H1 (cell line): ENCODE measurements around the gene FAS.

ENCODE experiments used
- BACH1 ChIP-seq: IDR thresholded peaks from 2 replicates; pipeline ENCODE4 v1.6.1; 2012; ENCODE audit warnings: low read length, improper control_type of control experiment
- BCL11A ChIP-seq, 2 experiments: IDR thresholded peaks; one replicate each; pipeline ENCODE4 v1.6.1; 2011; ENCODE audit warnings: low read depth in 2 of 2, low read length in 2 of 2, mild to moderate bottlenecking in 2 of 2
- BRCA1 ChIP-seq: IDR thresholded peaks from 2 replicates; pipeline ENCODE4 v1.6.1; 2012; ENCODE audit warnings: low read depth, low read length, improper control_type of control experiment
- CHD1 ChIP-seq: IDR thresholded peaks from 2 replicates; pipeline ENCODE4 v1.6.1; 2012; ENCODE audit warnings: low read depth, low read length, improper control_type of control experiment
- EGR1 ChIP-seq: IDR thresholded peaks from 2 replicates; pipeline ENCODE4 v1.6.1; 2011; ENCODE audit warnings: low read depth, low read length, borderline replicate concordance
- EP300 ChIP-seq, 2 experiments: IDR thresholded peaks; 1 replicate in 1 of 2; 2 replicates in 1 of 2; pipeline ENCODE4 v1.6.1; 2011 to 2012; ENCODE audit warnings: low read depth in 2 of 2, low read length in 2 of 2, mild to moderate bottlenecking in 2 of 2, borderline replicate concordance in 1 of 2, inconsistent platforms in 1 of 2, moderate library complexity in 1 of 2
- EZH2 ChIP-seq: fragments of 200-600 bp; sonication (generic); IDR thresholded peaks from 2 replicates; pipeline ENCODE4 v1.7.1; 2012; ENCODE audit warnings: low read depth, mild to moderate bottlenecking, moderate library complexity, low read length, inconsistent platforms; ENCODE audit not compliant: severe bottlenecking
- KDM5A ChIP-seq: fragments of 200-600 bp; IDR thresholded peaks from 2 replicates; pipeline ENCODE4 v1.7.1; 2012; ENCODE audit warnings: mild to moderate bottlenecking, low read length, inconsistent platforms, mixed read lengths
- NANOG ChIP-seq: IDR thresholded peaks from 2 replicates; pipeline ENCODE4 v1.6.1; 2011; ENCODE audit warnings: low read length, low read depth, mild to moderate bottlenecking, inconsistent platforms; ENCODE audit not compliant: insufficient read depth, poor library complexity, severe bottlenecking
- RXRA ChIP-seq: IDR thresholded peaks from 2 replicates; pipeline ENCODE4 v1.6.1; 2011; ENCODE audit warnings: low read depth, mild to moderate bottlenecking, low read length, moderate library complexity; ENCODE audit not compliant: insufficient read depth
- SP1 ChIP-seq: IDR thresholded peaks from 2 replicates; pipeline ENCODE4 v1.6.1; 2011; ENCODE audit warnings: low read depth, low read length
- TAF1 ChIP-seq: IDR thresholded peaks from 2 replicates; pipeline ENCODE4 v1.6.1; 2011; ENCODE audit warnings: mild to moderate bottlenecking, low read depth, low read length
- TF ChIP-seq, protein P1 (sequence below), 3 experiments: IDR thresholded peaks; 1 replicate in 2 of 3; 2 replicates in 1 of 3; pipeline versions ENCODE4 v1.5.1 to v1.6.1; 2011; ENCODE audit warnings: low read length in 3 of 3, mild to moderate bottlenecking in 3 of 3, inconsistent platforms in 2 of 3, low read depth in 1 of 3, moderate library complexity in 1 of 3; ENCODE audit not compliant: insufficient read depth in 1 of 3; ENCODE audit errors: control extremely low read depth in 1 of 3

DNA sequence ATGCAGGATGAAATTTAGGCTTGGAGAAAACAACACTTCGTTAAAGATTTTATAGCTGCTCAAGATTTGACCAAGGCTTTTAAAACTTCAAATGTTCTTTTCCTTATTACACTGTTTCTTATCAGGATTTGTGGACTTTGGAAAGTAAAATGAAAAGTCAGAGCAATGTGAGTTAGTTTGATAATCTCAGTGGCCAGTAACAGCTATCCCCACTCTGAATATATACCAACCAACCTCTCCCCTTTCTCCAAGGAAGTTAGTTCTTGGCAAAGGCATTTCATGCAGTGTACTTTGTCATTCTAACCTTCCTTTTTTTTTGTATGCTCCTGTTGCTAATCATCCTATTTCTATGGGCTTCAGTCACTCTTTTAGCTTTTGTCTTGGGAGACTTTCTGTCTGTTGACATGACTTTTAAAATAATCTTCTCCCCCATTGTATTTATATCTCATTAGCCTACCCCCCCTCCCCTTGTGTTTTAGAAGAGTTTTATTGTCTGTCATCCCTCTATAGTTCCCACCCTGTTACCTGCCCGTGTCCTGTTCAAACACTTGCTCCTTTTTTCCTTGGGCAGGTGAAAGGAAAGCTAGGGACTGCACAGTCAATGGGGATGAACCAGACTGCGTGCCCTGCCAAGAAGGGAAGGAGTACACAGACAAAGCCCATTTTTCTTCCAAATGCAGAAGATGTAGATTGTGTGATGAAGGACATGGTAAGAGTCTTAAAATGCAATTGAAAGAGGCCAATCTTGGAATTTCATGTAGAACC, 16.7 kb downstream of the FAS start:
- no peak for TF ChIP-seq CHD1
- TF ChIP-seq, protein P1, sequence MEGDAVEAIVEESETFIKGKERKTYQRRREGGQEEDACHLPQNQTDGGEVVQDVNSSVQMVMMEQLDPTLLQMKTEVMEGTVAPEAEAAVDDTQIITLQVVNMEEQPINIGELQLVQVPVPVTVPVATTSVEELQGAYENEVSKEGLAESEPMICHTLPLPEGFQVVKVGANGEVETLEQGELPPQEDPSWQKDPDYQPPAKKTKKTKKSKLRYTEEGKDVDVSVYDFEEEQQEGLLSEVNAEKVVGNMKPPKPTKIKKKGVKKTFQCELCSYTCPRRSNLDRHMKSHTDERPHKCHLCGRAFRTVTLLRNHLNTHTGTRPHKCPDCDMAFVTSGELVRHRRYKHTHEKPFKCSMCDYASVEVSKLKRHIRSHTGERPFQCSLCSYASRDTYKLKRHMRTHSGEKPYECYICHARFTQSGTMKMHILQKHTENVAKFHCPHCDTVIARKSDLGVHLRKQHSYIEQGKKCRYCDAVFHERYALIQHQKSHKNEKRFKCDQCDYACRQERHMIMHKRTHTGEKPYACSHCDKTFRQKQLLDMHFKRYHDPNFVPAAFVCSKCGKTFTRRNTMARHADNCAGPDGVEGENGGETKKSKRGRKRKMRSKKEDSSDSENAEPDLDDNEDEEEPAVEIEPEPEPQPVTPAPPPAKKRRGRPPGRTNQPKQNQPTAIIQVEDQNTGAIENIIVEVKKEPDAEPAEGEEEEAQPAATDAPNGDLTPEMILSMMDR (IDR thresholded peaks at IDR 0.05; ENCODE audit: control extremely low read depth in 1 of 3, insufficient read depth in 1 of 3, low read depth in 1 of 3, low read length in 3 of 3), result no peak
- no peak for TF ChIP-seq EP300 (IDR thresholded peaks at IDR 0.05; ENCODE audit: borderline replicate concordance in 1 of 2, low read depth in 2 of 2, low read length in 2 of 2)
- no peak for TF ChIP-seq BCL11A (IDR thresholded peaks at IDR 0.05; ENCODE audit: low read depth in 2 of 2, low read length in 2 of 2)
- TF ChIP-seq SP1, result no peak
- TF ChIP-seq TAF1, result no peak
- TF ChIP-seq RXRA, result no peak
- no peak for TF ChIP-seq BACH1
- TF ChIP-seq EZH2, result no peak
- TF ChIP-seq BRCA1, result no peak
- no peak for TF ChIP-seq KDM5A
- no peak for TF ChIP-seq EGR1
- TF ChIP-seq NANOG, result no peak
